GM18873 (cell line): ENCODE data around the gene KBTBD4.
A peak's percentile ranks its signal among the peaks of the same experiment; 100 is the strongest.
"Not testable (repeated sequence)": the region's sequence is repeated elsewhere in the genome, so short reads cannot be mapped to it uniquely, and the experiment has no call there.

Source experiments
- ATAC-seq: cut with Tn5 transposase; IDR thresholded peaks from one replicate; pipeline ENCODE4 v1.9.1; 2021; ENCODE audit warnings: mild to moderate bottlenecking, moderate library complexity, moderate number of reproducible peaks; ENCODE audit not compliant: unreplicated experiment, low FRiP score

Gene KBTBD4

GRCh38 chr11:47530721-47531120, 48.0 kb downstream of the KBTBD4 start:
- not testable (repeated sequence) for ATAC-seq

GRCh38 chr11:47529951-47530350, 48.8 kb downstream of the KBTBD4 start:
- no peak for ATAC-seq

- ATAC-seq, result no peak
These were observed 51.6 kb downstream of the KBTBD4 start for GRCh38 chr11:47527186-47527585.

- ATAC-seq, result not testable (repeated sequence)
These were observed 52.7 kb downstream of the KBTBD4 start for GRCh38 chr11:47526032-47526431.

GRCh38 chr11:47524291-47524874, 54.4 kb downstream of the KBTBD4 start:
- no peak for ATAC-seq

GRCh38 chr11:47523490-47524225, 55.1 kb downstream of the KBTBD4 start:
- peak; percentile 49 for ATAC-seq
